Measurements from ENCODE around the gene SERPINE3.

- no peak for TF ChIP-seq CTCF (IDR thresholded peaks at IDR 0.05)
- TF ChIP-seq POLR2A (IDR thresholded peaks at IDR 0.05) = no peak
Measured at GRCh38 chr13:51298812-51299211, 40.7 kb upstream of the SERPINE3 start.

Data from thyroid gland (tissue), 4 donors.